Thyroid gland (tissue), 4 donors: ENCODE measurements around the gene SPTBN4.

Source experiments
- POLR2A ChIP-seq, 2 donors: fragments of 450-650 bp; IDR thresholded peaks; one replicate each; pipeline ENCODE4 v1.6.1; 2017; ENCODE audit warnings: antibody characterized with exemption in 2 of 2, mild to moderate bottlenecking in 2 of 2, moderate library complexity in 1 of 2
- TF ChIP-seq, protein P1 (sequence below), 6 experiments: fragments of 200-600 bp in 3 of 6; fragments of 450-650 bp in 3 of 6; sonication (generic) in 3 of 6; IDR thresholded peaks; one replicate each; pipeline ENCODE4 v1.5.1; 2016 to 2019; ENCODE audit warnings: antibody characterized with exemption in 6 of 6, mild to moderate bottlenecking in 2 of 6, inconsistent platforms in 1 of 6, moderate library complexity in 1 of 6

DNA sequence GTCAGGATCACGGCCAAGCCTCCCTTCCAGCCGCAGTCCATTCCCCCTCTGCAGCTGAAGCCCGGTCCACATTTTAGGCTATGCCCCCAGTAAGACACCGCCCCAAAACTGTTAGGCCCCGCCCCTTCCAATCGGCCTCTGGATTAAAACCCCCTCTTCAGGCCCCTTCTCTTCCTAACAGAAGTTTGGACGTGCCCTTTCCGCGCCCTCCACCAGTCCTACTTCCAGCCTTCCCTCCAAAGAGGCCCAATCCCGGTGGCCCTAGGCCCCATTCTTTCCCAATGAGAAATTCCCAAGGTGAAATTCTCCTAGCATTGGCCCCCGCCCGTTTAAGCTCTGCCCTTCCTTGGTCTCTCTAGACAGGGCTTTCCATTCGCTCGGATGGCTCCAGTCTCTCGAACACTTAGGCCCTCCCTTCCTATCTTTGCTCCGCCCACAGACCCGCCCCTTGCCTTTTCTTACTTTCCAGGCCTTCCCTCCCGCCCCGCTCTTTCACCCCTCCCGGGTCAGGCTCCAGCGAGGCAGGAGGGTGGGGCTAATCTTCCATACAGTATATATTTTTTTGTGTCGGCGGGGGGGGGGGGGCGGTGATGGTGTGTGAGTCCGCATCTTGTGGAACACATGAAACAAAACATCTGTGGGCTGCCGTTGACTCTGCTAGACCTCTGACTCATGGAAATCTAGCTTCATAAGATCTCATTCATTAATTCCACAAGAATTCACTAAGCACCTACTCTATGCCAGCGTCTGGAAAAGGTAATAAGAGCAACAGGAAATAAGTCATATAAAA lies 148.0 kb downstream of the SPTBN4 start:
- TF ChIP-seq, protein P1, sequence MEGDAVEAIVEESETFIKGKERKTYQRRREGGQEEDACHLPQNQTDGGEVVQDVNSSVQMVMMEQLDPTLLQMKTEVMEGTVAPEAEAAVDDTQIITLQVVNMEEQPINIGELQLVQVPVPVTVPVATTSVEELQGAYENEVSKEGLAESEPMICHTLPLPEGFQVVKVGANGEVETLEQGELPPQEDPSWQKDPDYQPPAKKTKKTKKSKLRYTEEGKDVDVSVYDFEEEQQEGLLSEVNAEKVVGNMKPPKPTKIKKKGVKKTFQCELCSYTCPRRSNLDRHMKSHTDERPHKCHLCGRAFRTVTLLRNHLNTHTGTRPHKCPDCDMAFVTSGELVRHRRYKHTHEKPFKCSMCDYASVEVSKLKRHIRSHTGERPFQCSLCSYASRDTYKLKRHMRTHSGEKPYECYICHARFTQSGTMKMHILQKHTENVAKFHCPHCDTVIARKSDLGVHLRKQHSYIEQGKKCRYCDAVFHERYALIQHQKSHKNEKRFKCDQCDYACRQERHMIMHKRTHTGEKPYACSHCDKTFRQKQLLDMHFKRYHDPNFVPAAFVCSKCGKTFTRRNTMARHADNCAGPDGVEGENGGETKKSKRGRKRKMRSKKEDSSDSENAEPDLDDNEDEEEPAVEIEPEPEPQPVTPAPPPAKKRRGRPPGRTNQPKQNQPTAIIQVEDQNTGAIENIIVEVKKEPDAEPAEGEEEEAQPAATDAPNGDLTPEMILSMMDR (IDR thresholded peaks at IDR 0.05), result no peak
- no peak for TF ChIP-seq POLR2A (IDR thresholded peaks at IDR 0.05)
